ENCODE results near the gene ZFYVE19. TPM values are rescaled to one million over a fixed set of nuclear protein-coding genes. Genes with fewer than 3 reads are reported as not detected.

Gene ZFYVE19
- total RNA-seq, 2 donors from 2014 or later: 27.0 to 29.3 TPM

Small RNAs within 50 kb of the gene (small RNA-seq; reads per million reads assigned to genes)
- not detected for gene SUMO2P15

Other genes with a start within 250 kb of the ZFYVE19 start
- gene CCDC32, start 242.0 kb upstream of the ZFYVE19 start, total RNA-seq: 10 to 100 TPM in 1 of 2 donors, 1 to 10 TPM in 1; 7.6 to 21.0 TPM
- gene RPUSD2, start 237.8 kb upstream of the ZFYVE19 start, total RNA-seq: 1 to 10 TPM; 3.1 to 7.3 TPM
- not detected for gene KNL1, start 212.8 kb upstream of the ZFYVE19 start, total RNA-seq
- gene RAD51, start 111.9 kb upstream of the ZFYVE19 start, total RNA-seq: 1 to 10 TPM in 1 of 2 donors, not detected in 1; 2.3 TPM
- gene RMDN3, start 51.8 kb upstream of the ZFYVE19 start, total RNA-seq: 10 to 100 TPM; 17.6 to 23.7 TPM
- 10 to 100 TPM; 26.4 to 43.6 TPM for gene GCHFR, start 43.0 kb upstream of the ZFYVE19 start, total RNA-seq
- under 1 TPM in 1 of 2 donors, not detected in 1; 0.26 TPM for gene C15orf62, start 37.1 kb upstream of the ZFYVE19 start, total RNA-seq
- gene DNAJC17, start 384 bp downstream of the ZFYVE19 start, total RNA-seq: 10 to 100 TPM; 18.7 to 36.6 TPM
- gene PPP1R14D, start 21.6 kb downstream of the ZFYVE19 start, total RNA-seq: not detected
- gene SPINT1, start 37.0 kb downstream of the ZFYVE19 start, total RNA-seq: 100 to 1,000 TPM; 110 to 134 TPM
- gene RHOV, start 67.1 kb downstream of the ZFYVE19 start, total RNA-seq: 1 to 10 TPM; 6.2 to 6.3 TPM
- gene VPS18, start 87.4 kb downstream of the ZFYVE19 start, total RNA-seq: 10 to 100 TPM; 10.9 to 14.8 TPM
- gene DLL4, start 122.3 kb downstream of the ZFYVE19 start, total RNA-seq: 1 to 10 TPM in 1 of 2 donors, under 1 TPM in 1; 0.33 to 3.6 TPM
- 1 to 10 TPM; 4.0 to 4.7 TPM for gene CHAC1, start 146.4 kb downstream of the ZFYVE19 start, total RNA-seq